H9 (cell line): ENCODE results near the gene SCUBE3. TPM values are rescaled to one million over a fixed set of nuclear protein-coding genes. Genes with fewer than 3 reads are reported as not detected.

ENCODE experiments used
- DNase-seq: peaks from one replicate; pipeline ENCODE4 v3.0.0-alpha.2; 2017
- H2AFZ ChIP-seq: one replicate; pipeline ENCODE4 v1.6.1; 2013; ENCODE audit warnings: mild to moderate bottlenecking, low read length, control low read depth, moderate library complexity
- H2AK5ac ChIP-seq: 2 replicates; pipeline ENCODE4 v1.6.1; 2013; ENCODE audit warnings: low read length, control low read depth, mixed read lengths; ENCODE audit not compliant: insufficient read length
- H2BK120ac ChIP-seq: one replicate; pipeline ENCODE4 v1.6.1; 2013; ENCODE audit warnings: low read depth, mild to moderate bottlenecking, low read length, control low read depth, inconsistent platforms; ENCODE audit not compliant: poor library complexity, severe bottlenecking
- H2BK12ac ChIP-seq: 2 replicates; pipeline ENCODE4 v1.6.1; 2013; ENCODE audit warnings: low read length, control low read depth, mixed read lengths, low read depth; ENCODE audit not compliant: insufficient read length
- H2BK15ac ChIP-seq: 2 replicates; pipeline ENCODE4 v1.6.1; 2013; ENCODE audit warnings: low read depth, low read length, control low read depth
- H2BK20ac ChIP-seq: one replicate; pipeline ENCODE4 v1.6.1; 2013; ENCODE audit warnings: low read depth, mild to moderate bottlenecking, low read length, control low read depth, inconsistent platforms; ENCODE audit not compliant: poor library complexity, severe bottlenecking
- H2BK5ac ChIP-seq: 2 replicates; pipeline ENCODE4 v1.6.1; 2013; ENCODE audit warnings: low read length, control low read depth, mixed read lengths; ENCODE audit not compliant: insufficient read length
- H3K14ac ChIP-seq: 2 replicates; pipeline ENCODE4 v1.6.1; 2013; ENCODE audit warnings: low read length, control low read depth; ENCODE audit not compliant: insufficient read depth
- H3K18ac ChIP-seq: 2 replicates; pipeline ENCODE4 v1.6.1; 2013; ENCODE audit warnings: low read depth, mild to moderate bottlenecking, mixed read lengths, low read length, control low read depth; ENCODE audit not compliant: insufficient read length
- H3K23ac ChIP-seq: 2 replicates; pipeline ENCODE4 v1.6.1; 2013; ENCODE audit warnings: low read length, control low read depth, mixed read lengths, low read depth; ENCODE audit not compliant: insufficient read length
- H3K23me2 ChIP-seq: 2 replicates; pipeline ENCODE4 v1.6.1; 2013; ENCODE audit warnings: low read depth, mild to moderate bottlenecking, mixed read lengths, low read length, control low read depth; ENCODE audit not compliant: insufficient read length, poor library complexity, severe bottlenecking
- H3K27ac ChIP-seq: 2 replicates; pipeline ENCODE4 v1.5.1; 2013; ENCODE audit warnings: low read length, control low read depth, mixed read lengths, low read depth; ENCODE audit not compliant: insufficient read length
- H3K27me3 ChIP-seq: 2 replicates; pipeline ENCODE4 v1.6.1; 2013; ENCODE audit warnings: low read length, control low read depth, inconsistent platforms; ENCODE audit not compliant: insufficient read depth
- H3K4ac ChIP-seq: 2 replicates; pipeline ENCODE4 v1.6.1; 2013; ENCODE audit warnings: low read depth, mild to moderate bottlenecking, control low read depth, inconsistent platforms, low read length, moderate library complexity
- H3K4me1 ChIP-seq: 2 replicates; pipeline ENCODE4 v1.6.1; 2013; ENCODE audit warnings: low read length, control low read depth, inconsistent platforms; ENCODE audit not compliant: insufficient read depth
- H3K4me2 ChIP-seq: 2 replicates; pipeline ENCODE4 v1.6.1; 2013; ENCODE audit warnings: low read length, control low read depth, mixed read lengths; ENCODE audit not compliant: insufficient read length, insufficient read depth
- H3K56ac ChIP-seq: 2 replicates; pipeline ENCODE4 v1.6.1; 2013; ENCODE audit warnings: low read depth, mild to moderate bottlenecking, mixed read lengths, low read length, control low read depth; ENCODE audit not compliant: insufficient read length
- H3K79me1 ChIP-seq: 2 replicates; pipeline ENCODE4 v1.6.1; 2013; ENCODE audit warnings: low read depth, mild to moderate bottlenecking, moderate library complexity, low read length, control low read depth, inconsistent platforms; ENCODE audit not compliant: insufficient read depth, poor library complexity, severe bottlenecking
- H3K79me2 ChIP-seq: 2 replicates; pipeline ENCODE4 v1.6.1; 2013; ENCODE audit warnings: low read length, control low read depth, inconsistent platforms; ENCODE audit not compliant: insufficient read depth
- H3K9ac ChIP-seq: 2 replicates; pipeline ENCODE4 v1.6.1; 2013; ENCODE audit warnings: low read length, control low read depth, mixed read lengths; ENCODE audit not compliant: insufficient read length; ENCODE audit errors: extremely low read depth
- H3K9me3 ChIP-seq: one replicate; pipeline ENCODE4 v1.6.1; 2013; ENCODE audit warnings: low read depth, low read length, inconsistent platforms; ENCODE audit not compliant: control insufficient read depth
- H3T11ph ChIP-seq: one replicate; pipeline ENCODE4 v1.6.1; 2013; ENCODE audit warnings: mild to moderate bottlenecking, low read length, control low read depth, inconsistent platforms
- H4K20me1 ChIP-seq: one replicate; pipeline ENCODE4 v1.6.1; 2013; ENCODE audit not compliant: control insufficient read depth, insufficient read length, insufficient read depth
- H4K5ac ChIP-seq: 2 replicates; pipeline ENCODE4 v1.6.1; 2013; ENCODE audit warnings: low read depth, mild to moderate bottlenecking, mixed read lengths, low read length, control low read depth; ENCODE audit not compliant: insufficient read length
- H4K8ac ChIP-seq: replicated peaks from 2 replicates; pipeline ENCODE4 v1.6.1; 2013; ENCODE audit warnings: low read length, control low read depth, mixed read lengths, low read depth; ENCODE audit not compliant: insufficient read length
- H4K91ac ChIP-seq: 2 replicates; pipeline ENCODE4 v1.6.1; 2013; ENCODE audit warnings: low read depth, mild to moderate bottlenecking, moderate library complexity, mixed read lengths, low read length, control low read depth; ENCODE audit not compliant: insufficient read length
- H3K27ac Mint-ChIP-seq, 3 experiments: 2 replicates in 2 of 3; 3 replicates in 1 of 3; pipeline ENCODE4 v1.8.0; 2020 to 2021; ENCODE audit warnings: mixed read lengths in 3 of 3, mild to moderate bottlenecking in 1 of 3, moderate library complexity in 1 of 3
- H3K27me3 Mint-ChIP-seq: 2 replicates; pipeline ENCODE4 v1.8.0; 2021; ENCODE audit warnings: low read depth, mild to moderate bottlenecking, moderate library complexity, mixed read lengths
- H3K36me3 Mint-ChIP-seq, 3 experiments: 2 replicates in 2 of 3; 3 replicates in 1 of 3; pipeline ENCODE4 v1.8.0; 2020 to 2021; ENCODE audit warnings: low read depth in 3 of 3, mixed read lengths in 3 of 3; ENCODE audit not compliant: insufficient read depth in 1 of 3
- H3K4me1 Mint-ChIP-seq, 2 experiments: 2 replicates each; pipeline ENCODE4 v1.8.0; 2020; ENCODE audit warnings: mixed read lengths in 2 of 2
- H3K4me3 Mint-ChIP-seq, 2 experiments: 2 replicates in 1 of 2; 3 replicates in 1 of 2; pipeline ENCODE4 v1.8.0; 2020 to 2021; ENCODE audit warnings: mild to moderate bottlenecking in 2 of 2, mixed read lengths in 2 of 2, moderate library complexity in 1 of 2
- H3K9me3 Mint-ChIP-seq, 2 experiments: 2 replicates in 1 of 2; 3 replicates in 1 of 2; pipeline ENCODE4 v1.8.0; 2020; ENCODE audit warnings: mild to moderate bottlenecking in 2 of 2, mixed read lengths in 2 of 2, moderate library complexity in 1 of 2
- total RNA-seq: library from RNA; stranded (reverse); gene quantifications from 2 replicates; pipeline ENCODE4 v1.2.1, GENCODE V29; 2021
- TF ChIP-seq, protein P1 (sequence below): fragments of 200-600 bp; sonication (generic); conservative IDR thresholded peaks from 3 replicates; pipeline ENCODE4 v1.8.0; 2021; ENCODE audit warnings: antibody characterized with exemption, mild to moderate bottlenecking

The SCUBE3 gene
- total RNA-seq, 1 experiment from 2014 or later: 2.7 TPM

DNA sequence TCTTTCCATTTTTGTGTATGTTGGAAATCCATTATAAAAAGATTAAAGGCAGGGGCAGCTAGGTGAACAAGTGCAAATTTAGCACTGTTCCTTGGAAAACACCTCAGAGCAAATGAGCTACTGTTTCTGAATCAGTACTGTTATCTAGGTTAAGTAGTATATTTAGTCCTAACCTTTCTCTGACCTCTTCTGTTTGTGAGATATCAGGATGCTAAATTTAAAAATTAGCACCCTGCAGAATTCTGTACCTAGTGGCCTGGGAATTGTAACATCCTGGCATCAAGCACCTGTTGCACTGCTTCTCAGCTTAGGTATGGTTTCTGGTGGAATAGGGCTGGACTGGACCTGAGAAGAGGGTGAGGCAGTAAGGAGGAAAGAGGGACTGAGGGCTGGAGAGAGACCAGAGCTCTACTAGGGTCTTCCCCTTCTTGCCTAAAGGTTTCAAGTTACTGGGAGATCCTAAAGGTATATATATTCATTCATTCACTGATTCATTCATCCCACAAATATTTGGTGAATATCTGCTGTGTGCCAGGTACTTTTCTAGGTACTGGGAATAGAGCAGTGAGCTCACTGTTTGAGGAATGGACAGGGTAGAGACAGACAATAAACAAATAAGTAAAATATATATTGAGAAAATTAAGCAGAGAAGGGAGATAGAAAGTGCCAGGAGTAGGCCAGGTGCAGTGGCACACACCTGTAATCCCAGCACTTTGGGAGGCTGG, 51.0 kb downstream of the SCUBE3 start:
- H3K9me3 ChIP-seq: no peaks in the 10 kb centered on the region
- no peak overlapping the region for H4K91ac ChIP-seq
- H3K27me3 Mint-ChIP-seq: 0 out of 2 replicates have a peak, but pooled peaks cover 2% of the 10 kb centered on the region
- no peak overlapping the region for H4K5ac ChIP-seq
- no peak overlapping the region for H2AFZ ChIP-seq
- TF ChIP-seq, protein P1, sequence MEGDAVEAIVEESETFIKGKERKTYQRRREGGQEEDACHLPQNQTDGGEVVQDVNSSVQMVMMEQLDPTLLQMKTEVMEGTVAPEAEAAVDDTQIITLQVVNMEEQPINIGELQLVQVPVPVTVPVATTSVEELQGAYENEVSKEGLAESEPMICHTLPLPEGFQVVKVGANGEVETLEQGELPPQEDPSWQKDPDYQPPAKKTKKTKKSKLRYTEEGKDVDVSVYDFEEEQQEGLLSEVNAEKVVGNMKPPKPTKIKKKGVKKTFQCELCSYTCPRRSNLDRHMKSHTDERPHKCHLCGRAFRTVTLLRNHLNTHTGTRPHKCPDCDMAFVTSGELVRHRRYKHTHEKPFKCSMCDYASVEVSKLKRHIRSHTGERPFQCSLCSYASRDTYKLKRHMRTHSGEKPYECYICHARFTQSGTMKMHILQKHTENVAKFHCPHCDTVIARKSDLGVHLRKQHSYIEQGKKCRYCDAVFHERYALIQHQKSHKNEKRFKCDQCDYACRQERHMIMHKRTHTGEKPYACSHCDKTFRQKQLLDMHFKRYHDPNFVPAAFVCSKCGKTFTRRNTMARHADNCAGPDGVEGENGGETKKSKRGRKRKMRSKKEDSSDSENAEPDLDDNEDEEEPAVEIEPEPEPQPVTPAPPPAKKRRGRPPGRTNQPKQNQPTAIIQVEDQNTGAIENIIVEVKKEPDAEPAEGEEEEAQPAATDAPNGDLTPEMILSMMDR: no peak
- H3K56ac ChIP-seq: no peak overlapping the region
- no peaks in the 10 kb centered on the region for H3K79me2 ChIP-seq
- no peak overlapping the region for H2BK15ac ChIP-seq
- no peak overlapping the region for H3K27ac Mint-ChIP-seq
- no peak overlapping the region for H2BK120ac ChIP-seq
- peaks cover 6% of the 10 kb centered on the region for H3K23me2 ChIP-seq
- H2BK12ac ChIP-seq: no peak overlapping the region
- H3K4me1 ChIP-seq: peaks cover 2% of the 10 kb centered on the region; the same call in 1 of the 2 replicates
- no peak overlapping the region for H2BK20ac ChIP-seq
- no peaks in the 10 kb centered on the region for H3K79me1 ChIP-seq
- no peak overlapping the region for H3K23ac ChIP-seq
- no peak overlapping the region for H3K9ac ChIP-seq
- H3K4ac ChIP-seq: no peak overlapping the region
- H2BK5ac ChIP-seq: no peak overlapping the region
- no peak overlapping the region for H3T11ph ChIP-seq
- H3K27ac ChIP-seq: no peak overlapping the region
- no peak overlapping the region for H4K8ac ChIP-seq
- DNase-seq: no peak
- no peaks in the 10 kb centered on the region for H3K9me3 Mint-ChIP-seq
- no peaks in the 10 kb centered on the region for H3K27me3 ChIP-seq
- no peak overlapping the region for H3K18ac ChIP-seq
- no peak overlapping the region for H3K4me3 Mint-ChIP-seq
- no peak overlapping the region for H3K14ac ChIP-seq
- H3K4me2 ChIP-seq: no peak overlapping the region
- peaks cover 12 to 14% of the 10 kb centered on the region in 2 experiments for H3K4me1 Mint-ChIP-seq
- H3K36me3 Mint-ChIP-seq: no peaks in the 10 kb centered on the region
- H4K20me1 ChIP-seq: no peaks in the 10 kb centered on the region
- no peak overlapping the region for H2AK5ac ChIP-seq
